H9 (cell line): Measurements from ENCODE around the gene BLOC1S6. TPM values are rescaled to one million over a fixed set of nuclear protein-coding genes. Genes with fewer than 3 reads are reported as not detected.

Experiments used
- DNase-seq: peaks from one replicate; pipeline ENCODE4 v3.0.0-alpha.2; 2017
- H2AFZ ChIP-seq: one replicate; pipeline ENCODE4 v1.6.1; 2013; ENCODE audit warnings: mild to moderate bottlenecking, low read length, control low read depth, moderate library complexity
- H2AK5ac ChIP-seq: 2 replicates; pipeline ENCODE4 v1.6.1; 2013; ENCODE audit warnings: low read length, control low read depth, mixed read lengths; ENCODE audit not compliant: insufficient read length
- H2BK120ac ChIP-seq: one replicate; pipeline ENCODE4 v1.6.1; 2013; ENCODE audit warnings: low read depth, mild to moderate bottlenecking, low read length, control low read depth, inconsistent platforms; ENCODE audit not compliant: poor library complexity, severe bottlenecking
- H2BK12ac ChIP-seq: 2 replicates; pipeline ENCODE4 v1.6.1; 2013; ENCODE audit warnings: low read length, control low read depth, mixed read lengths, low read depth; ENCODE audit not compliant: insufficient read length
- H2BK15ac ChIP-seq: 2 replicates; pipeline ENCODE4 v1.6.1; 2013; ENCODE audit warnings: low read depth, low read length, control low read depth
- H2BK20ac ChIP-seq: one replicate; pipeline ENCODE4 v1.6.1; 2013; ENCODE audit warnings: low read depth, mild to moderate bottlenecking, low read length, control low read depth, inconsistent platforms; ENCODE audit not compliant: poor library complexity, severe bottlenecking
- H2BK5ac ChIP-seq: 2 replicates; pipeline ENCODE4 v1.6.1; 2013; ENCODE audit warnings: low read length, control low read depth, mixed read lengths; ENCODE audit not compliant: insufficient read length
- H3K14ac ChIP-seq: 2 replicates; pipeline ENCODE4 v1.6.1; 2013; ENCODE audit warnings: low read length, control low read depth; ENCODE audit not compliant: insufficient read depth
- H3K18ac ChIP-seq: 2 replicates; pipeline ENCODE4 v1.6.1; 2013; ENCODE audit warnings: low read depth, mild to moderate bottlenecking, mixed read lengths, low read length, control low read depth; ENCODE audit not compliant: insufficient read length
- H3K23ac ChIP-seq: 2 replicates; pipeline ENCODE4 v1.6.1; 2013; ENCODE audit warnings: low read length, control low read depth, mixed read lengths, low read depth; ENCODE audit not compliant: insufficient read length
- H3K23me2 ChIP-seq: 2 replicates; pipeline ENCODE4 v1.6.1; 2013; ENCODE audit warnings: low read depth, mild to moderate bottlenecking, mixed read lengths, low read length, control low read depth; ENCODE audit not compliant: insufficient read length, poor library complexity, severe bottlenecking
- H3K27ac ChIP-seq: 2 replicates; pipeline ENCODE4 v1.5.1; 2013; ENCODE audit warnings: low read length, control low read depth, mixed read lengths, low read depth; ENCODE audit not compliant: insufficient read length
- H3K27me3 ChIP-seq: 2 replicates; pipeline ENCODE4 v1.6.1; 2013; ENCODE audit warnings: low read length, control low read depth, inconsistent platforms; ENCODE audit not compliant: insufficient read depth
- H3K4ac ChIP-seq: 2 replicates; pipeline ENCODE4 v1.6.1; 2013; ENCODE audit warnings: low read depth, mild to moderate bottlenecking, control low read depth, inconsistent platforms, low read length, moderate library complexity
- H3K4me1 ChIP-seq: 2 replicates; pipeline ENCODE4 v1.6.1; 2013; ENCODE audit warnings: low read length, control low read depth, inconsistent platforms; ENCODE audit not compliant: insufficient read depth
- H3K4me2 ChIP-seq: 2 replicates; pipeline ENCODE4 v1.6.1; 2013; ENCODE audit warnings: low read length, control low read depth, mixed read lengths; ENCODE audit not compliant: insufficient read length, insufficient read depth
- H3K56ac ChIP-seq: 2 replicates; pipeline ENCODE4 v1.6.1; 2013; ENCODE audit warnings: low read depth, mild to moderate bottlenecking, mixed read lengths, low read length, control low read depth; ENCODE audit not compliant: insufficient read length
- H3K79me1 ChIP-seq: 2 replicates; pipeline ENCODE4 v1.6.1; 2013; ENCODE audit warnings: low read depth, mild to moderate bottlenecking, moderate library complexity, low read length, control low read depth, inconsistent platforms; ENCODE audit not compliant: insufficient read depth, poor library complexity, severe bottlenecking
- H3K79me2 ChIP-seq: 2 replicates; pipeline ENCODE4 v1.6.1; 2013; ENCODE audit warnings: low read length, control low read depth, inconsistent platforms; ENCODE audit not compliant: insufficient read depth
- H3K9ac ChIP-seq: 2 replicates; pipeline ENCODE4 v1.6.1; 2013; ENCODE audit warnings: low read length, control low read depth, mixed read lengths; ENCODE audit not compliant: insufficient read length; ENCODE audit errors: extremely low read depth
- H3K9me3 ChIP-seq: one replicate; pipeline ENCODE4 v1.6.1; 2013; ENCODE audit warnings: low read depth, low read length, inconsistent platforms; ENCODE audit not compliant: control insufficient read depth
- H3T11ph ChIP-seq: one replicate; pipeline ENCODE4 v1.6.1; 2013; ENCODE audit warnings: mild to moderate bottlenecking, low read length, control low read depth, inconsistent platforms
- H4K20me1 ChIP-seq: one replicate; pipeline ENCODE4 v1.6.1; 2013; ENCODE audit not compliant: control insufficient read depth, insufficient read length, insufficient read depth
- H4K5ac ChIP-seq: 2 replicates; pipeline ENCODE4 v1.6.1; 2013; ENCODE audit warnings: low read depth, mild to moderate bottlenecking, mixed read lengths, low read length, control low read depth; ENCODE audit not compliant: insufficient read length
- H4K8ac ChIP-seq: replicated peaks from 2 replicates; pipeline ENCODE4 v1.6.1; 2013; ENCODE audit warnings: low read length, control low read depth, mixed read lengths, low read depth; ENCODE audit not compliant: insufficient read length
- H4K91ac ChIP-seq: 2 replicates; pipeline ENCODE4 v1.6.1; 2013; ENCODE audit warnings: low read depth, mild to moderate bottlenecking, moderate library complexity, mixed read lengths, low read length, control low read depth; ENCODE audit not compliant: insufficient read length
- H3K27ac Mint-ChIP-seq, 3 experiments: 2 replicates in 2 of 3; 3 replicates in 1 of 3; pipeline ENCODE4 v1.8.0; 2020 to 2021; ENCODE audit warnings: mixed read lengths in 3 of 3, mild to moderate bottlenecking in 1 of 3, moderate library complexity in 1 of 3
- H3K27me3 Mint-ChIP-seq: 2 replicates; pipeline ENCODE4 v1.8.0; 2021; ENCODE audit warnings: low read depth, mild to moderate bottlenecking, moderate library complexity, mixed read lengths
- H3K36me3 Mint-ChIP-seq, 3 experiments: 2 replicates in 2 of 3; 3 replicates in 1 of 3; pipeline ENCODE4 v1.8.0; 2020 to 2021; ENCODE audit warnings: low read depth in 3 of 3, mixed read lengths in 3 of 3; ENCODE audit not compliant: insufficient read depth in 1 of 3
- H3K4me1 Mint-ChIP-seq, 2 experiments: 2 replicates each; pipeline ENCODE4 v1.8.0; 2020; ENCODE audit warnings: mixed read lengths in 2 of 2
- H3K4me3 Mint-ChIP-seq, 2 experiments: 2 replicates in 1 of 2; 3 replicates in 1 of 2; pipeline ENCODE4 v1.8.0; 2020 to 2021; ENCODE audit warnings: mild to moderate bottlenecking in 2 of 2, mixed read lengths in 2 of 2, moderate library complexity in 1 of 2
- H3K9me3 Mint-ChIP-seq, 2 experiments: 2 replicates in 1 of 2; 3 replicates in 1 of 2; pipeline ENCODE4 v1.8.0; 2020; ENCODE audit warnings: mild to moderate bottlenecking in 2 of 2, mixed read lengths in 2 of 2, moderate library complexity in 1 of 2
- WGBS: extraction: QIAGEN DNeasy Blood & Tissue Kit; methylation state at CpG from one replicate; pipeline ENCODE4 v1.1.7; 2013; ENCODE audit warnings: missing lambda C conversion rate, low lambda C conversion rate, mixed read lengths; ENCODE audit not compliant: insufficient read length; ENCODE audit errors: extremely low coverage; 5-methylcytosine and 5-hydroxymethylcytosine counted together
- total RNA-seq: library from RNA; stranded (reverse); gene quantifications from 2 replicates; pipeline ENCODE4 v1.2.1, GENCODE V29; 2021
- TF ChIP-seq, protein P1 (sequence below): fragments of 200-600 bp; sonication (generic); conservative IDR thresholded peaks from 3 replicates; pipeline ENCODE4 v1.8.0; 2021; ENCODE audit warnings: antibody characterized with exemption, mild to moderate bottlenecking

The BLOC1S6 gene
- total RNA-seq, 1 experiment from 2014 or later = 36.9 TPM

DNA sequence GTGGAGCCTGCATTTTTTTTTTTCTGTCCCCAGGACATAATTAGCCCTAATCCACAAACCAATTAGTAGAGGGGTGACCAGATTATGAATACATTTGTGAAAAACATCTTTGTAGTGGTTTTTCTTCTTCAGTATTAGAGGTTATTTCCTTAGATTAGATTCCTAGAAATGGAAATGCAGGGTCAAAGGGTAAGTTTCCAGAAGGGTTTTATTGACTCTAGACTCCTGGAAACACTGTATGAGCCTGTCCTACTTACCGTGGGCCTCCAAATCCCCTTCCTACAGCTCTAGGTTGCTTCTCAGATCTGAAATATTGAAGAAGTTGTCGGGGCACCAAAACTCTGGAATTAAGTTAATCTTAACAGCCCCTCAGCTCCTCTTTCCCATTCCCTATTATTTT is 70.1 kb downstream of the BLOC1S6 start:
- H3K9me3 Mint-ChIP-seq = no peaks in the 10 kb centered on the region; a peak in 1 of 5 replicates
- no peak overlapping the region for H3K56ac ChIP-seq
- no peak overlapping the region for H2BK120ac ChIP-seq
- peaks cover 10 to 12% of the 10 kb centered on the region in 2 experiments for H3K4me1 Mint-ChIP-seq
- no peak overlapping the region for H3K14ac ChIP-seq
- no peaks in the 10 kb centered on the region for H3K36me3 Mint-ChIP-seq
- H3K27me3 Mint-ChIP-seq = peaks cover 9% of the 10 kb centered on the region
- H4K5ac ChIP-seq = no peak overlapping the region
- no peaks in the 10 kb centered on the region for H4K20me1 ChIP-seq
- H3K4me1 ChIP-seq = no peaks in the 10 kb centered on the region
- no peak overlapping the region for H3K4me3 Mint-ChIP-seq
- no peaks in the 10 kb centered on the region for H3K27me3 ChIP-seq
- H3K4ac ChIP-seq = no peak overlapping the region
- H2BK15ac ChIP-seq = no peak overlapping the region
- no peak overlapping the region for H2AFZ ChIP-seq
- no peak overlapping the region for H3K23ac ChIP-seq
- no CpG with 5 or more reads among the region's 2 CpGs for WGBS
- DNase-seq = no peak
- H3K79me2 ChIP-seq = no peaks in the 10 kb centered on the region
- H3K27ac Mint-ChIP-seq = no peak overlapping the region
- H4K8ac ChIP-seq = no peak overlapping the region
- H2AK5ac ChIP-seq = no peak overlapping the region
- TF ChIP-seq, protein P1, sequence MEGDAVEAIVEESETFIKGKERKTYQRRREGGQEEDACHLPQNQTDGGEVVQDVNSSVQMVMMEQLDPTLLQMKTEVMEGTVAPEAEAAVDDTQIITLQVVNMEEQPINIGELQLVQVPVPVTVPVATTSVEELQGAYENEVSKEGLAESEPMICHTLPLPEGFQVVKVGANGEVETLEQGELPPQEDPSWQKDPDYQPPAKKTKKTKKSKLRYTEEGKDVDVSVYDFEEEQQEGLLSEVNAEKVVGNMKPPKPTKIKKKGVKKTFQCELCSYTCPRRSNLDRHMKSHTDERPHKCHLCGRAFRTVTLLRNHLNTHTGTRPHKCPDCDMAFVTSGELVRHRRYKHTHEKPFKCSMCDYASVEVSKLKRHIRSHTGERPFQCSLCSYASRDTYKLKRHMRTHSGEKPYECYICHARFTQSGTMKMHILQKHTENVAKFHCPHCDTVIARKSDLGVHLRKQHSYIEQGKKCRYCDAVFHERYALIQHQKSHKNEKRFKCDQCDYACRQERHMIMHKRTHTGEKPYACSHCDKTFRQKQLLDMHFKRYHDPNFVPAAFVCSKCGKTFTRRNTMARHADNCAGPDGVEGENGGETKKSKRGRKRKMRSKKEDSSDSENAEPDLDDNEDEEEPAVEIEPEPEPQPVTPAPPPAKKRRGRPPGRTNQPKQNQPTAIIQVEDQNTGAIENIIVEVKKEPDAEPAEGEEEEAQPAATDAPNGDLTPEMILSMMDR = no peak
- H2BK5ac ChIP-seq = no peak overlapping the region
- H3K23me2 ChIP-seq = no peaks in the 10 kb centered on the region
- no peak overlapping the region for H2BK12ac ChIP-seq
- no peak overlapping the region for H3K27ac ChIP-seq
- H3K18ac ChIP-seq = no peak overlapping the region
- no peak overlapping the region for H2BK20ac ChIP-seq
- no peak overlapping the region for H3K4me2 ChIP-seq
- no peak overlapping the region for H4K91ac ChIP-seq
- H3K9ac ChIP-seq = no peak overlapping the region
- no peaks in the 10 kb centered on the region for H3K79me1 ChIP-seq
- no peak overlapping the region for H3T11ph ChIP-seq
- H3K9me3 ChIP-seq = no peaks in the 10 kb centered on the region
